ENCODE results near the gene IGSF1. TPM values are rescaled to one million over a fixed set of nuclear protein-coding genes. Genes with fewer than 3 reads are reported as not detected.

The IGSF1 gene, protein sequence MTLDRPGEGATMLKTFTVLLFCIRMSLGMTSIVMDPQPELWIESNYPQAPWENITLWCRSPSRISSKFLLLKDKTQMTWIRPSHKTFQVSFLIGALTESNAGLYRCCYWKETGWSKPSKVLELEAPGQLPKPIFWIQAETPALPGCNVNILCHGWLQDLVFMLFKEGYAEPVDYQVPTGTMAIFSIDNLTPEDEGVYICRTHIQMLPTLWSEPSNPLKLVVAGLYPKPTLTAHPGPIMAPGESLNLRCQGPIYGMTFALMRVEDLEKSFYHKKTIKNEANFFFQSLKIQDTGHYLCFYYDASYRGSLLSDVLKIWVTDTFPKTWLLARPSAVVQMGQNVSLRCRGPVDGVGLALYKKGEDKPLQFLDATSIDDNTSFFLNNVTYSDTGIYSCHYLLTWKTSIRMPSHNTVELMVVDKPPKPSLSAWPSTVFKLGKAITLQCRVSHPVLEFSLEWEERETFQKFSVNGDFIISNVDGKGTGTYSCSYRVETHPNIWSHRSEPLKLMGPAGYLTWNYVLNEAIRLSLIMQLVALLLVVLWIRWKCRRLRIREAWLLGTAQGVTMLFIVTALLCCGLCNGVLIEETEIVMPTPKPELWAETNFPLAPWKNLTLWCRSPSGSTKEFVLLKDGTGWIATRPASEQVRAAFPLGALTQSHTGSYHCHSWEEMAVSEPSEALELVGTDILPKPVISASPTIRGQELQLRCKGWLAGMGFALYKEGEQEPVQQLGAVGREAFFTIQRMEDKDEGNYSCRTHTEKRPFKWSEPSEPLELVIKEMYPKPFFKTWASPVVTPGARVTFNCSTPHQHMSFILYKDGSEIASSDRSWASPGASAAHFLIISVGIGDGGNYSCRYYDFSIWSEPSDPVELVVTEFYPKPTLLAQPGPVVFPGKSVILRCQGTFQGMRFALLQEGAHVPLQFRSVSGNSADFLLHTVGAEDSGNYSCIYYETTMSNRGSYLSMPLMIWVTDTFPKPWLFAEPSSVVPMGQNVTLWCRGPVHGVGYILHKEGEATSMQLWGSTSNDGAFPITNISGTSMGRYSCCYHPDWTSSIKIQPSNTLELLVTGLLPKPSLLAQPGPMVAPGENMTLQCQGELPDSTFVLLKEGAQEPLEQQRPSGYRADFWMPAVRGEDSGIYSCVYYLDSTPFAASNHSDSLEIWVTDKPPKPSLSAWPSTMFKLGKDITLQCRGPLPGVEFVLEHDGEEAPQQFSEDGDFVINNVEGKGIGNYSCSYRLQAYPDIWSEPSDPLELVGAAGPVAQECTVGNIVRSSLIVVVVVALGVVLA (N-terminal part only)
- total RNA-seq (2016; rRNA removed; fragmentation: Illumina TruSeq; extraction: Trizol) (24.8 and 58.7 TPM in 2 replicates), polyA plus RNA-seq (2011; rRNA removed) (108 and 134 TPM in 2 replicates), polyA minus RNA-seq (2011; rRNA and poly(A)+ RNA removed; ENCODE audit: low replicate concordance) (0.70 and 117 TPM in 2 replicates), Bru-seq, nascent RNA (percentile 23 among the genes with signal in this experiment), BruChase-seq, experiment 1, labeled RNA remaining after a 6-hour chase (percentile 37 among the genes with signal in this experiment), BruChase-seq, experiment 2, labeled RNA remaining after a 2-hour chase (percentile 28 among the genes with signal in this experiment)
- total RNA-seq (2016; cell fraction: cytosol; rRNA removed; fragmentation: Illumina TruSeq; extraction: Trizol; ENCODE audit: low read depth), result 3.7 and 3.8 TPM in 2 replicates
- total RNA-seq (2016; cell fraction: insoluble cytoplasmic fraction; rRNA removed; fragmentation: Illumina TruSeq; extraction: Trizol), result 22.7 and 58.3 TPM in 2 replicates
- 10.9 and 11.5 TPM in 2 replicates for total RNA-seq (2016; cell fraction: membrane; rRNA removed; fragmentation: Illumina TruSeq; extraction: Trizol)
- total RNA-seq (2016; cell fraction: nucleus; rRNA removed; fragmentation: Illumina TruSeq; extraction: Trizol), result 54.0 and 67.7 TPM in 2 replicates
- 83.2 and 110 TPM in 2 replicates for polyA plus RNA-seq (2011; cell fraction: cytosol; rRNA removed)
- 140 and 182 TPM in 2 replicates for polyA plus RNA-seq (2011; cell fraction: nucleus; rRNA removed)
- 175 and 188 TPM in 2 replicates for polyA plus RNA-seq (2012)
- polyA plus RNA-seq (2016; cell fraction: cytosol; fragmentation: Illumina TruSeq; extraction: Trizol; ENCODE audit: low read depth), result 5.3 and 6.3 TPM in 2 replicates
- 21.5 and 25.4 TPM in 2 replicates for polyA plus RNA-seq (2016; cell fraction: insoluble cytoplasmic fraction; fragmentation: Illumina TruSeq; extraction: Trizol; ENCODE audit: low read depth)
- polyA plus RNA-seq (2016; cell fraction: membrane; fragmentation: Illumina TruSeq; extraction: Trizol; ENCODE audit: low read depth), result 10.2 TPM in 2 replicates
- 83.2 and 83.9 TPM in 2 replicates for polyA plus RNA-seq (2016; cell fraction: nucleus; fragmentation: Illumina TruSeq; extraction: Trizol; ENCODE audit: insufficient read depth, low read depth)
- 50.5 and 76.1 TPM in 2 replicates for polyA minus RNA-seq (2011; cell fraction: cytosol; rRNA and poly(A)+ RNA removed)
- 42.1 and 64.9 TPM in 2 replicates for polyA minus RNA-seq (2011; cell fraction: nucleus; rRNA and poly(A)+ RNA removed)
- long read RNA-seq, experiment 1, full-length matches to known transcripts, result 42 of 73 reads
- long read RNA-seq, experiment 1, partial matches to known transcripts, result 26 of 73 reads
- long read RNA-seq, experiment 1, other reads (novel, unspliced or antisense), result 5 of 73 reads
- long read RNA-seq, experiment 2, transcript IGSF1-203 (5 exons, 1,820 nt), result major isoform, 7 of 95 reads
- long read RNA-seq, experiment 2, partial matches to known transcripts, result 44 of 95 reads
- long read RNA-seq, experiment 2, other reads (novel, unspliced or antisense), result 44 of 95 reads

DNA sequence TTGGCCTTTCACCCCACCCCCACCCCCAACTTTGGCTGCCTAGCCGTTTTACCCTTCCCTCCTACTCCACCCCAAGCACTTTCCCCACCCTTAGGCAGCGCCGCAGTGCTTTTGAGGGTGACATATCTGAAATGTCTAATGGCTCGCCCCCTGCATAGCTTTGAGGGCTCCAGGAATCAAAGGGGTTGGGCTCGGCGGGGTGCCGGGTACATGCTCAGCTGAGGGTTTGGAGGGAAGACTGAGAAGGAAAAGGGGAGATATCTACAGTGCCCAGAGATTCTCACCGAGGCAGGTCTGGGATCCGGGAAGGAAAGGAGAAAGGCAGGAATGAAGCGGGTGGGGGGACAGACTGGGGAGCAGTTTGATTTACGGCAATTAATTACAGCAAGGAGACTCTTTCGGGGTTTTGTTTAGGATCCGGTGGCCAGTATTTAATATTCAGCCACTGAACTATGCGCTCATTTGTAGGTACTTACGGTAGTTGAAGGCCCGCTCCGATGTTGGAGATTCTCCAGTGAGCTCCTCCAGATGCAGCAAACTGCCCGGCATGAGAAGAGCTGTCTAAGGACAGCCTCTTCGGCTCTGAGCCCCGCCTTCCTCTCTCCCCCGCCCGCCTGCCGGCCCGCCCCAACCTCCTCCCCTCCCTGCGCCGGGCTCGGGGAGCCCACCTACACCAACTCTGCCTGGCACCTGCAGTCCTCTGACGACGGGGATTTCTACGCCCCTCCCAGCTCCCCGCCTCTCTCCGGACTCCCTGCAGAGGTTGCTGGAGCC, at the start of gene IGSF1:
IGSF1 (minus strand) TSS at position 569 of the 774 bp plus-strand sequence. CDS start 2,632 bp downstream, outside the sequence.
- H3K36me3 ChIP-seq (replicated peaks in 1 of 2; ENCODE audit: control insufficient read depth in 1 of 2, insufficient read depth in 2 of 2, low read length in 2 of 2), result peaks cover 1 to 20% of the 10 kb centered on the region in 2 experiments; a peak in 2 of 5 replicates
- CTCF ChIA-PET (ENCODE audit: low intra/inter-chr PET ratio, low total read pairs), result no interaction called here
- H2AFZ ChIP-seq (ENCODE audit: low read length), result no peak within 1 kb of the TSS
- peak within 1 kb of the TSS; percentile 68 to 73 (median 72) for H3K4me3 ChIP-seq (replicated peaks in 1 of 3; ENCODE audit: insufficient read depth in 1 of 3, low read depth in 2 of 3, low read length in 3 of 3)
- DNase-seq (ENCODE audit: low spot score) (peak; percentile 17), FAIRE-seq (peak; percentile 61), ATAC-seq (peak; percentile 88)
- H3K79me2 ChIP-seq (ENCODE audit: insufficient read depth, low read length), result no peaks in the 10 kb centered on the region
- POLR2A ChIA-PET, result interaction anchor here (1.6 kb wide), 1 partner anchor 17 kb away, joined by 5 read pairs; no protein-coding TSS in a partner anchor
- no peaks in the 10 kb centered on the region for H4K20me1 ChIP-seq (ENCODE audit: insufficient read depth, low read length)
- no peaks in the 10 kb centered on the region for H3K9me3 ChIP-seq (ENCODE audit: low read length)
- H3K4me2 ChIP-seq (ENCODE audit: low read depth, low read length), result peak within 1 kb of the TSS; percentile 86
- TSS peak; percentile 44 for BruUV-seq (replicated peaks)
- no peaks in the 10 kb centered on the region for H3K27me3 ChIP-seq (ENCODE audit: control insufficient read depth in 1 of 2, insufficient read depth in 2 of 2, low read length in 2 of 2)
- intact Hi-C loops (cut with micrococcal nuclease; ENCODE audit: unreplicated experiment) (no loop called here), in situ Hi-C loops (cut with HindIII; ENCODE audit: extremely low pct_ligation_motif_present, low pct_unique_long_range_greater_than_20kb) (no loop called here)
- TF ChIP-seq GZF1 (CRISPR knock-in tag; IDR thresholded peaks at IDR 0.05) (peak; percentile 98), NFE2L1 (CRISPR knock-in tag; IDR thresholded peaks at IDR 0.05; ENCODE audit: borderline replicate concordance) (no peak), POLR2A (IDR thresholded peaks at IDR 0.05; ENCODE audit: insufficient read depth in 1 of 2, low read depth in 2 of 2, low read length in 2 of 2) (peak in 1 of 2 experiments; percentile 40; a peak in 1 of 4 replicates), SRF (IDR thresholded peaks at IDR 0.05; ENCODE audit: low read depth, low read length) (no peak)
- TF ChIP-seq, protein P1, sequence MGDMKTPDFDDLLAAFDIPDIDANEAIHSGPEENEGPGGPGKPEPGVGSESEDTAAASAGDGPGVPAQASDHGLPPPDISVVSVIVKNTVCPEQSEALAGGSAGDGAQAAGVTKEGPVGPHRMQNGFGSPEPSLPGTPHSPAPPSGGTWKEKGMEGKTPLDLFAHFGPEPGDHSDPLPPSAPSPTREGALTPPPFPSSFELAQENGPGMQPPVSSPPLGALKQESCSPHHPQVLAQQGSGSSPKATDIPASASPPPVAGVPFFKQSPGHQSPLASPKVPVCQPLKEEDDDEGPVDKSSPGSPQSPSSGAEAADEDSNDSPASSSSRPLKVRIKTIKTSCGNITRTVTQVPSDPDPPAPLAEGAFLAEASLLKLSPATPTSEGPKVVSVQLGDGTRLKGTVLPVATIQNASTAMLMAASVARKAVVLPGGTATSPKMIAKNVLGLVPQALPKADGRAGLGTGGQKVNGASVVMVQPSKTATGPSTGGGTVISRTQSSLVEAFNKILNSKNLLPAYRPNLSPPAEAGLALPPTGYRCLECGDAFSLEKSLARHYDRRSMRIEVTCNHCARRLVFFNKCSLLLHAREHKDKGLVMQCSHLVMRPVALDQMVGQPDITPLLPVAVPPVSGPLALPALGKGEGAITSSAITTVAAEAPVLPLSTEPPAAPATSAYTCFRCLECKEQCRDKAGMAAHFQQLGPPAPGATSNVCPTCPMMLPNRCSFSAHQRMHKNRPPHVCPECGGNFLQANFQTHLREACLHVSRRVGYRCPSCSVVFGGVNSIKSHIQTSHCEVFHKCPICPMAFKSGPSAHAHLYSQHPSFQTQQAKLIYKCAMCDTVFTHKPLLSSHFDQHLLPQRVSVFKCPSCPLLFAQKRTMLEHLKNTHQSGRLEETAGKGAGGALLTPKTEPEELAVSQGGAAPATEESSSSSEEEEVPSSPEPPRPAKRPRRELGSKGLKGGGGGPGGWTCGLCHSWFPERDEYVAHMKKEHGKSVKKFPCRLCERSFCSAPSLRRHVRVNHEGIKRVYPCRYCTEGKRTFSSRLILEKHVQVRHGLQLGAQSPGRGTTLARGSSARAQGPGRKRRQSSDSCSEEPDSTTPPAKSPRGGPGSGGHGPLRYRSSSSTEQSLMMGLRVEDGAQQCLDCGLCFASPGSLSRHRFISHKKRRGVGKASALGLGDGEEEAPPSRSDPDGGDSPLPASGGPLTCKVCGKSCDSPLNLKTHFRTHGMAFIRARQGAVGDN (CRISPR knock-in tag; IDR thresholded peaks at IDR 0.05), result peak; percentile 10; the same call in 1 of the 2 replicates
- WGBS (ENCODE audit: low lambda C conversion rate), result under 1% methylated on average over 12 of the region's 32 CpGs
- H3K4me1 ChIP-seq (ENCODE audit: insufficient read depth, low read length), result peaks cover 10% of the 10 kb centered on the region
- peak within 1 kb of the TSS; percentile 87 for H3K27ac ChIP-seq (ENCODE audit: extremely low read length, insufficient read depth, low read length)
- H3K9ac ChIP-seq (ENCODE audit: insufficient read depth, low read depth, low read length), result peak within 1 kb of the TSS; percentile 71

Data from HepG2 (cell line).